ENCODE results near the gene TBC1D32.
"Not testable (repeated sequence)": the region's sequence is repeated elsewhere in the genome, so short reads cannot be mapped to it uniquely, and the experiment has no call there.

Gene TBC1D32

GRCh38 chr6:121314381-121315112, 19.7 kb downstream of the TBC1D32 start (continued):
- no peak for TF ChIP-seq ZFP41 (tag by site-specific recombination; IDR thresholded peaks at IDR 0.05; ENCODE audit: borderline replicate concordance)
- TF ChIP-seq SP7 (tag by site-specific recombination; IDR thresholded peaks at IDR 0.05), result no peak
- no peak for TF ChIP-seq ZNF837 (tag by site-specific recombination; IDR thresholded peaks at IDR 0.05)
- TF ChIP-seq ZNF404 (tag by site-specific recombination; IDR thresholded peaks at IDR 0.05), result no peak

- H3K36me3 ChIP-seq (ENCODE audit: control insufficient read depth in 2 of 2, insufficient read depth in 1 of 2, low read length in 2 of 2), result peaks cover 0 to 28% of the 10 kb centered on the region in 2 experiments; a peak in 2 of 3 replicates
- H3K4me1 ChIP-seq (ENCODE audit: control insufficient read depth, insufficient read depth, low read length); H3K9me3 ChIP-seq (ENCODE audit: control insufficient read depth, insufficient read depth, low read depth, low read length); H3K27ac ChIP-seq (ENCODE audit: extremely low read depth, low read depth, low read length); POLR2A ChIA-PET; H3K4me3 ChIP-seq (ENCODE audit: low read depth, low read length): not testable (repeated sequence)
- TF ChIP-seq ZNF146 (tag by site-specific recombination; IDR thresholded peaks at IDR 0.05) (peak; percentile 96), ZNF580 (tag by site-specific recombination; IDR thresholded peaks at IDR 0.05) (peak; percentile 39; the same call in 1 of the 2 replicates)
- CTCF ChIA-PET, result interaction anchor here (0.6 kb wide), 1 partner anchor 102 kb away, joined by 3 read pairs; no protein-coding TSS in a partner anchor
These were observed 22.5 kb downstream of the TBC1D32 start for GRCh38 chr6:121311814-121312213.

- CTCF ChIA-PET, result interaction anchor here (1.2 kb wide), 1 partner anchor 255 kb away, joined by 3 read pairs; no protein-coding TSS in a partner anchor
- POLR2A ChIA-PET, result no interaction called here
- TF ChIP-seq ZNF121 (tag by site-specific recombination; IDR thresholded peaks at IDR 0.05) (no peak), ZSCAN18 (tag by site-specific recombination; IDR thresholded peaks at IDR 0.05) (no peak), KLF10 (tag by site-specific recombination; IDR thresholded peaks at IDR 0.05) (no peak), OVOL3 (tag by site-specific recombination; IDR thresholded peaks at IDR 0.05) (no peak), IKZF3 (tag by site-specific recombination; IDR thresholded peaks at IDR 0.05) (no peak), ZNF391 (tag by site-specific recombination; IDR thresholded peaks at IDR 0.05; ENCODE audit: borderline replicate concordance, low read depth) (no peak), BCL11A (tag by site-specific recombination; IDR thresholded peaks at IDR 0.05; ENCODE audit: low read depth) (no peak), HIC1 (tag by site-specific recombination; IDR thresholded peaks at IDR 0.05) (no peak), ZFP3 (tag by site-specific recombination; IDR thresholded peaks at IDR 0.05; ENCODE audit: low read depth) (no peak), PRDM1 (tag by site-specific recombination; IDR thresholded peaks at IDR 0.05) (no peak), ZNF548 (tag by site-specific recombination; IDR thresholded peaks at IDR 0.05) (no peak), ZNF48 (tag by site-specific recombination; IDR thresholded peaks at IDR 0.05) (no peak)
These were observed 23.8 kb downstream of the TBC1D32 start for GRCh38 chr6:121310495-121310894.

More at GRCh38 chr6:121310495-121310894, 23.8 kb downstream of the TBC1D32 start:
- Histone ChIP-seq H3K9me3 (ENCODE audit: control insufficient read depth, insufficient read depth, low read depth, low read length) (no peaks in the 10 kb centered on the region), H3K27ac (ENCODE audit: extremely low read depth, low read depth, low read length) (no peak overlapping the region), H3K4me3 (ENCODE audit: low read depth, low read length) (no peak overlapping the region), H3K4me1 (ENCODE audit: control insufficient read depth, insufficient read depth, low read length) (no peaks in the 10 kb centered on the region), H3K36me3 (ENCODE audit: control insufficient read depth in 2 of 2, insufficient read depth in 1 of 2, low read length in 2 of 2) (peaks cover 0 to 22% of the 10 kb centered on the region in 2 experiments; a peak in 2 of 3 replicates)
